Left lobe of liver (tissue), 2 donors: Measurements from ENCODE around the gene FAM111B. TPM values are rescaled to one million over a fixed set of nuclear protein-coding genes. Genes with fewer than 3 reads are reported as not detected.

Experiments used
- ATAC-seq: fragments of 200-7000 bp; cut with Tn5 transposase; one replicate; pipeline ENCODE4 v1.9.1; 2020; ENCODE audit warnings: mild to moderate bottlenecking, moderate library complexity
- DNase-seq: peaks from one replicate; pipeline ENCODE4 v3.0.0-alpha.2; 2020; ENCODE audit warnings: low spot score
- total RNA-seq: library from RNA; stranded (reverse); gene quantifications from one replicate; pipeline ENCODE4 v1.2.1, GENCODE V29; 2021
- donor health status: DM: no; HTN: no; CAD: no; lungs with moderate emphysema.
- donor health status: DM: no; HTN: yes; CAD: no.

FAM111B gene
- total RNA-seq, 1 donor from 2014 or later: 0.23 TPM

DNA sequence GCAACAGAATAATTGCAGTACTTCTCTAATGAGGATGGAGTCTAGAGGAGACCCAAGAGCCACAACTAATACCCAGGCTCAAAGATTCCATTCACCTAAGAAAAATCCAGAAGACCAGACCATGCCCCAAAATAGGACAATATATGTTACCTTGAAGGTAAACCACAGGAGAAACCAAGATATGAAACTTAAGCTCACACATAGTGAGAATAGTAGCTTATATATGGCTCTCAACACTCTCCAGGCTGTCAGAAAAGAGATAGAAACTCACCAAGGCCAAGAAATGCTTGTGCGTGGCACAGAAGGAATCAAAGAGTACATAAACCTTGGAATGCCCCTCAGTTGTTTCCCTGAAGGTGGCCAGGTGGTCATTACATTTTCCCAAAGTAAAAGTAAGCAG, 44.7 kb downstream of the FAM111B start:
- DNase-seq (no peak), ATAC-seq (no peak)

DNA sequence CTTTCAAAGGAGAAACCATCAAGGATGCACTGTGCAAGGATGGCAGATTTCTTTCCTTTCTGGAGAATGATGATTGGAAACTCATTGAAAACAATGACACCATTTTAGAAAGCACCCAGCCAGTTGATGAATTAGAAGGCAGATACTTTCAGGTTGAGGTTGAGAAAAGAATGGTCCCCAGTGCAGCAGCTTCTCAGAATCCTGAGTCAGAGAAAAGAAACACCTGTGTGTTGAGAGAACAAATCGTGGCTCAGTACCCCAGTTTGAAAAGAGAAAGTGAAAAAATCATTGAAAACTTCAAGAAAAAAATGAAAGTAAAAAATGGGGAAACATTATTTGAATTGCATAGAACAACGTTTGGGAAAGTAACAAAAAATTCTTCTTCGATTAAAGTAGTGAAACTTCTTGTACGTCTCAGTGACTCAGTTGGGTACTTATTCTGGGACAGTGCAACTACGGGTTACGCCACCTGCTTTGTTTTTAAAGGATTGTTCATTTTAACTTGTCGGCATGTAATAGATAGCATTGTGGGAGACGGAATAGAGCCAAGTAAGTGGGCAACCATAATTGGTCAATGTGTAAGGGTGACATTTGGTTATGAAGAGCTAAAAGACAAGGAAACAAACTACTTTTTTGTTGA, 45.4 kb downstream of the FAM111B start:
- DNase-seq: no peak
- ATAC-seq: no peak

- ATAC-seq: no peak
- DNase-seq: no peak
Observed at GRCh38 chr11:59154610-59155009, 47.6 kb downstream of the FAM111B start.

GRCh38 chr11:59157433-59157832, 50.4 kb downstream of the FAM111B start:
- ATAC-seq (no peak), DNase-seq (no peak)

- ATAC-seq (peak; percentile 99), DNase-seq (no peak)
Observed at GRCh38 chr11:59158206-59159068, 51.4 kb downstream of the FAM111B start.

- no peak for ATAC-seq
Observed at GRCh38 chr11:59164028-59164427, 57.0 kb downstream of the FAM111B start.

DNA sequence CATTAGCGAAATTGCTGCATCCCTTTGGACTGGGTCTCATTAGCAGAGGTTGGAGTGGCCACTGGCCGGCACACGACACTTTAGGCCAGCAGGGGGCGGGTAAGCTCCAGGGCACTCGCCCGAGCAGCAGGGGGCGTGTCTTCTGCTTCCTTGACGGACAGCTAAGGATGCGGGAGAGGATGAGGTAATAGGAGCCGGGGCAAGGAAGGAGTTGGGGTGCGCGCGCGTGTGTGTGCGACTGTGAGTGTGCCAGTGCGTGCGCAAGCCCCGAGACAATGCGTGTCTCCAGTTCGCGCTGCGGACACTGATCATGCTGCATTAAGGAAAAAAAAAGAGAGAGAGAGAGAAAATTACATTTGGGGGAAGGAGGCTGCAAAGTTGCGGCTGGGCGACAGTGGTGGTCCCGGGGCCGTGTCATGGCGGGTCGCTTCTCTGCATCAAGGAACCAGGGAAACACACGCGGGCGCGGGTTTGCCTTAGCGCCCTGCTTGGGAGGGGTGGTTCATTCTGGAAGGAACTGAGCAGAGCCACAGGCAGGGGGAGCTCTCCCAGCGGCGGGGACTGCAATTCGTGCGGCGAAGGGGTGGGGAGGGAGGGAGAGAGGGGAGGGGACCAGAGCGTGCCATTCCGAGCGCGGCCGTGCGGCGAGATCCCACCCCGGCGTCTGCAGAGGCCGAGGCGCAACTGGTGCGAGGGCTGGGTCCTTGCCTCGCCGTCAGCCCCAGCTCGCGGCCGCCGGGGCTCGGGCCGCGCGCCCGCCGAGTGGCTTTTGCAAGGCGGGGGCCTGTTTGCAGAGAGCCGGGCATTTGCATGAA, 64.7 kb downstream of the FAM111B start, which contains the start of gene DTX4:
Gene DTX4, plus strand, starts transcription at position 625 of the 815 bp plus-strand sequence. CDS start 464 bp downstream, outside the sequence.
- ATAC-seq (peak; percentile 77), DNase-seq (peak; percentile 92)

More at GRCh38 chr11:59164028-59164427, 57.0 kb downstream of the FAM111B start:
- DNase-seq: no peak

DNA sequence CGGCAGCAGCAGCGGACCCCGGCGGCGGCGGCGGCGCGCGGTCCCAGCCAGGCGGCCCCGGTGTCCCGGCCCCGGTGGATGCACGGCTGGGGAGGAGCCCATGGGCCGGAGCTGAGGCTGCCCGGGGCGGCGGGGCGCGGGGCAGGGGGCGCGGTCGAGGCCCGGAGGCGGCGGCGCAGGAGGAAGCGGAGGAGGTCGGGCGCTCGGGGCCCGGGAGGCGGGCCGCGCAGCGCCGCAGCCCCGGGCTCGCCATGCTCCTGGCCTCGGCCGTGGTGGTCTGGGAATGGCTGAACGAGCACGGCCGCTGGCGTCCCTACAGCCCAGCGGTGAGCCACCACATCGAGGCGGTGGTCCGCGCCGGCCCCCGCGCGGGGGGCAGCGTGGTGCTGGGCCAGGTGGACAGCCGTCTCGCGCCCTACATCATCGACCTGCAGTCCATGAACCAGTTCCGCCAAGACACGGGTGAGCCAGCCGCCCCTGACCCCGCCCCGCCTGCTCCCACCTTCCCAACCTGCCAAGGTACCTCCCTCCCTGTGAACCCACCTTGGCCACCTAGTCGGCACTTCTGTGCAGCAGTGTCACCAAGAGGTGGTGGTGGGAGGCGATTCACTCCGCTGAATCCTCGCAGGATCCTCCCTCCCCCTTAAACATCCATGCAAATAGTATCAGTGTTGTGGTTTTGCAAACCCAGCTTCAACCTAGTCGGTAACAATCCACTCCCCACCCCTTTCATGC, 65.5 kb downstream of the FAM111B start:
- peak; percentile 65 for DNase-seq
- ATAC-seq: peak; percentile 24

DNA sequence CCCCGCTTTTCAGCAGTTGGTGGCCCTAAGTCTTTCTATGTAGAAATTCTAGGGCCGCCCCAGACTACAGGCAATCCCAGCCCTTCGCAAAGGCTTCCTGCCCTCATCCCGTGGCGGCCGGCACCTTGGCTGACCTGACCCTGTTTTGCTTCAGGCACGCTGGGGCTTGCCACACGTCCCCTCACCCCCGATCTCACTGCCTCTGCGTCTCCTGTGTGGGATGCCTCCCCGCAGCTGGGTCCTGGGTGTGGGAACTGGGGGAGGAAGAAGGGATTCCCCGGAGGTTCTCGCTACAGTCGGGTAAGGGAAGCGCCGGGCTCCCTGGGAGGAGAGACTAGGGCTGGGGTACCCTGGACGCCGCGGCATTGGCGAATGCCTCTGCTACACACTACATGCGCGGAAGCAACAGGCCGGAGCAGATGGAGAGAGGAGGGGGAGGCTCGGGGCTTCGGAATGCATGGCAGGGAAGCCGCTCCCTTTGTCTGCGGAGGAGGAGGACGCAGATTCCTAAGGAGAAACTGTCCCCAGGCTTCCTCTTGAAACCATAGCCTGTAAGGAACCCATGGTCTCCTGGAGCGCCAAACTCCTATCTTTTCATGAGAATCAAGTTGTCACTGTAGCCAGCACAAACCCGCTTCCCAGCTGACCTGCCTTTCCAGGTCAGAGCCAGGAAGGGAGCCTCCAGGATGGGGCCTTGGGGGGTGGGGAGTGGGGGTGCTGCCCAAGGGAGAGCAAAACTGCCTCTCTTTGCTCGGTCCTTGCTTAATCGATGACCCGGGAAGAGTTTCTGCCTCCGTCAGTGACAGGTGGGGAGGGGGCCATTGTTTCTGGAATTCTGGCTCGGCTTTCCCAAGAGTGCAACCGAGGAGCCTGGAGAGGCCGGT, 66.3 kb downstream of the FAM111B start:
- ATAC-seq: peak; percentile 35
- no peak for DNase-seq

DNA sequence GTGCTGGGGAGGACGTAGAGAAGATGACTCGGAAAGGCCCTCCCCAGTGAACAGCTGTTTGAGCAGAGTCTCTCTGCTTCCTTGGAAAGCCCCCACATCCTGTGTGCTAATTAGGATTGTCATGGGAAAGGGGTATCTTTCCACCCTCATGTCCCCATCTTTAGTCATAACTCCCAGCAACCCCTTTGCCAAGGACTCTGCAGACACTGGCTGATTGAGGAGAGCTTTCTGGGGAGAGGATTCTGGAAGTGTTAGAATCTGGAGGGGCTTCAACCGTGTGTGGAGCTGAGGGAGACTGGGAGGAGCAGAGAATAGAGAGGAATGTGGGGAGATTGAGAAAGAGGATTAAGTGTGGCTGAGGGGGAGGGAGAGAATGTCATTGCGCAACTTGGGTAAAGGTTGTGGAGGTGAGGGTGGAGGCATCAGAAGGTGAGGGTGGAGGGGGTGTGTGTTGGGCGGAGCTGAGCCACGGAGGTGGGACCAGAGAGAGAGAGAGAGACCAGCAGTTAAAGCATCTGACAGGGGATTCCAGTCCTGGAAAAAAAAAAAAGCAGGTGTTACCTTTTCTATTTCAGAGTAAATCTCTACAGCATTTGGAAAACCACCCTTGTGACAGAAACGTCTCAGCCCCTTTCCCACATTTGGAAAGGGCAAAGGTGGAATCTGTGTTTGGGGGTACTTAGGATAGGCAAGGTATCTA, 67.1 kb downstream of the FAM111B start:
- peak; percentile 69 for ATAC-seq

GRCh38 chr11:59174664-59175033, 67.6 kb downstream of the FAM111B start:
- ATAC-seq (peak; percentile 32), DNase-seq (peak; percentile 61)

More for the DNA sequence above, 67.1 kb downstream of the FAM111B start:
- DNase-seq: peak; percentile 90

DNA sequence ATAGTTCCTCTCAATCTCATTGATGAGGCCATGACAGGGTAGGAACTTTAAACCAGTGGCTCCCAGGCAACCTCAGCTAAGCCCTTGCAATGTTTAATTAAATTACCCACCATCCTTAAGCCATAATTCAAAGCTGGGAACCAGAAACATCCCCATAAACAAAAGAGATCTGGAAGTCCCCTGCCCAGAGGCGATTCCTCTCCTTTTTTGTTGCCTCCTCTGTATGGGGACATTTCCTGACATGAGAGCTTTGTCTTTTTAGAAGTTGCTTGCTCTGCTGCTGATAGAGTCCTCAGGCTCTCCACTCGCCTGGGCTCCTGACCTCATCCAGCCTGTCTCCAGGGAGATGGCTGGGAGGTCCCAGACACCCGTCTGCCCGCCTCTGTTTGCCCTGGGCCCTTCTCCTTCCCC, 68.1 kb downstream of the FAM111B start:
- DNase-seq: no peak
- ATAC-seq: no peak

- ATAC-seq: no peak
Observed at GRCh38 chr11:59176330-59176729, 69.3 kb downstream of the FAM111B start.

More at GRCh38 chr11:59176330-59176729, 69.3 kb downstream of the FAM111B start:
- DNase-seq: no peak

Other genes starting within 250 kb of the FAM111B start
- gene GLYATL1, start 167.7 kb upstream of the FAM111B start, total RNA-seq: 374 TPM
- gene GLYATL1B, start 20.9 kb upstream of the FAM111B start, total RNA-seq: 0.68 TPM
- gene FAM111A, start 35.6 kb downstream of the FAM111B start, total RNA-seq: 9.3 TPM
- 19.9 TPM for gene DTX4, start 64.9 kb downstream of the FAM111B start, total RNA-seq
- gene MPEG1, start 105.7 kb downstream of the FAM111B start, total RNA-seq: 5.7 TPM